ENCODE measurements around the gene ABHD1. TPM values are rescaled to one million over a fixed set of nuclear protein-coding genes. Genes with fewer than 3 reads are reported as not detected.

Gene ABHD1
- total and polyA plus RNA-seq, 4 donors = 0.08 to 0.74 (median 0.14) TPM

- Histone ChIP-seq H3K9ac (ENCODE audit: insufficient read depth in 1 of 2, low read length in 2 of 2) (no peak overlapping the region), H3K4me1 (ENCODE audit: control insufficient read depth in 5 of 5, insufficient read depth in 5 of 5, low read length in 5 of 5) (peaks cover 0 to 59% (median 6%) of the 10 kb centered on the region in 5 donors), H3K27me3 (ENCODE audit: control insufficient read depth in 3 of 3, insufficient read depth in 3 of 3, low read length in 2 of 3) (no peaks in the 10 kb centered on the region), H3K27ac (ENCODE audit: low read depth in 1 of 2, low read length in 1 of 2) (no peak overlapping the region), H3K4me3 (no peak overlapping the region), H3K36me3 (ENCODE audit: control insufficient read depth in 4 of 4, insufficient read depth in 4 of 4, low read length in 4 of 4) (peaks cover 0 to 50% (median 11%) of the 10 kb centered on the region in 4 donors), H3K9me3 (ENCODE audit: control insufficient read depth in 4 of 4, insufficient read depth in 3 of 4, low read length in 3 of 4) (no peaks in the 10 kb centered on the region)
- TF ChIP-seq CTCF (IDR thresholded peaks at IDR 0.05; ENCODE audit: control extremely low read depth, extremely low read depth) = no peak
- ATAC-seq (ENCODE audit: insufficient read depth, low FRiP score) (no peak), DNase-seq (no peak)
- 89% methylated on average over 6 of the region's 6 CpGs for WGBS, 2 donors
Observed at GRCh38 chr2:27084297-27085061, 39.1 kb upstream of the ABHD1 start.

GRCh38 chr2:27085062-27085672 is 38.4 kb upstream of the ABHD1 start:
- Histone ChIP-seq H3K27me3 (ENCODE audit: control insufficient read depth in 3 of 3, insufficient read depth in 3 of 3, low read length in 2 of 3) (no peaks in the 10 kb centered on the region), H3K9me3 (ENCODE audit: control insufficient read depth in 4 of 4, insufficient read depth in 3 of 4, low read length in 3 of 4) (no peaks in the 10 kb centered on the region), H3K4me1 (ENCODE audit: control insufficient read depth in 5 of 5, insufficient read depth in 5 of 5, low read length in 5 of 5) (peaks cover 0 to 56% (median 6%) of the 10 kb centered on the region in 5 donors), H3K36me3 (ENCODE audit: control insufficient read depth in 4 of 4, insufficient read depth in 4 of 4, low read length in 4 of 4) (peaks cover 0 to 43% (median 10%) of the 10 kb centered on the region in 4 donors), H3K4me3 (no peak overlapping the region), H3K27ac (ENCODE audit: low read depth in 1 of 2, low read length in 1 of 2) (peak overlapping the region; percentile 92), H3K9ac (ENCODE audit: insufficient read depth in 1 of 2, low read length in 2 of 2) (no peak overlapping the region)
- no peak for TF ChIP-seq CTCF (IDR thresholded peaks at IDR 0.05; ENCODE audit: control extremely low read depth, extremely low read depth)
- WGBS, 2 donors = 60 to 66% methylated on average over 10 of the region's 10 CpGs
- ATAC-seq (ENCODE audit: insufficient read depth, low FRiP score) = no peak
- no peak for DNase-seq

GRCh38 chr2:27085673-27086089 is 37.9 kb upstream of the ABHD1 start:
- peaks cover 0 to 38% (median 8%) of the 10 kb centered on the region in 4 donors for H3K36me3 ChIP-seq (ENCODE audit: control insufficient read depth in 4 of 4, insufficient read depth in 4 of 4, low read length in 4 of 4)
- H3K27ac ChIP-seq (ENCODE audit: low read depth in 1 of 2, low read length in 1 of 2) = peak overlapping the region; percentile 92
- TF ChIP-seq CTCF (IDR thresholded peaks at IDR 0.05; ENCODE audit: control extremely low read depth, extremely low read depth) = peak; percentile 65
- 0 to 1% methylated on average over 35 to 38 of the region's 38 CpGs for WGBS, 2 donors
- peak overlapping the region; percentile 57 for H3K4me3 ChIP-seq
- H3K9me3 ChIP-seq (ENCODE audit: control insufficient read depth in 4 of 4, insufficient read depth in 3 of 4, low read length in 3 of 4) = no peaks in the 10 kb centered on the region
- DNase-seq (peak; percentile 58 to 71 (median 58)), ATAC-seq (ENCODE audit: insufficient read depth, low FRiP score) (peak; percentile 50)
- H3K4me1 ChIP-seq (ENCODE audit: control insufficient read depth in 5 of 5, insufficient read depth in 5 of 5, low read length in 5 of 5) = peaks cover 0 to 51% (median 6%) of the 10 kb centered on the region in 5 donors
- H3K27me3 ChIP-seq (ENCODE audit: control insufficient read depth in 3 of 3, insufficient read depth in 3 of 3, low read length in 2 of 3) = no peaks in the 10 kb centered on the region
- H3K9ac ChIP-seq (ENCODE audit: insufficient read depth in 1 of 2, low read length in 2 of 2) = no peak overlapping the region
